GM12874 (cell line): ENCODE results near the gene MATN1.

Experiments
- TF ChIP-seq, protein P1 (sequence below): IDR thresholded peaks from 2 replicates; pipeline ENCODE4 v1.5.1; 2011; ENCODE audit warnings: low read depth, mild to moderate bottlenecking, control low read depth, low read length, moderate library complexity; ENCODE audit not compliant: insufficient read depth

The MATN1 gene

DNA sequence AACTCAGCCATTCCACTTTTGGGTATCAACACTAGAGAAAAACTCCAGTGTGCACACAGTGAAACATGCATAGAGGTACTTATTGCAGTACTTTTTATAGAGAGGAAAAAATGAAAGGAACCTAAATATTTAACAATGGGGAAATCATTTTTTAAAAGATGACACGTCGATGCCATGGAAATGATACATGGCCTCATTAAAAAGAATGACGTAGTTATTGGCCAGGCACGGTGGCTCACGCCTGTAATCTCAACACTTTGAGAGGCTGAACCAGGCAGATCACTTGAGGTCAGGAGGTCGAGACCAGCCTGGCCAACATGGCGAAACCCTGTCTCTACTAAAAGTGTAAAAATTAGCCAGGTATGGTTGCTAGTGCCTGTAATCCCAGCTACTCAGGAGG is 42.5 kb downstream of the MATN1 start:
- TF ChIP-seq, protein P1, sequence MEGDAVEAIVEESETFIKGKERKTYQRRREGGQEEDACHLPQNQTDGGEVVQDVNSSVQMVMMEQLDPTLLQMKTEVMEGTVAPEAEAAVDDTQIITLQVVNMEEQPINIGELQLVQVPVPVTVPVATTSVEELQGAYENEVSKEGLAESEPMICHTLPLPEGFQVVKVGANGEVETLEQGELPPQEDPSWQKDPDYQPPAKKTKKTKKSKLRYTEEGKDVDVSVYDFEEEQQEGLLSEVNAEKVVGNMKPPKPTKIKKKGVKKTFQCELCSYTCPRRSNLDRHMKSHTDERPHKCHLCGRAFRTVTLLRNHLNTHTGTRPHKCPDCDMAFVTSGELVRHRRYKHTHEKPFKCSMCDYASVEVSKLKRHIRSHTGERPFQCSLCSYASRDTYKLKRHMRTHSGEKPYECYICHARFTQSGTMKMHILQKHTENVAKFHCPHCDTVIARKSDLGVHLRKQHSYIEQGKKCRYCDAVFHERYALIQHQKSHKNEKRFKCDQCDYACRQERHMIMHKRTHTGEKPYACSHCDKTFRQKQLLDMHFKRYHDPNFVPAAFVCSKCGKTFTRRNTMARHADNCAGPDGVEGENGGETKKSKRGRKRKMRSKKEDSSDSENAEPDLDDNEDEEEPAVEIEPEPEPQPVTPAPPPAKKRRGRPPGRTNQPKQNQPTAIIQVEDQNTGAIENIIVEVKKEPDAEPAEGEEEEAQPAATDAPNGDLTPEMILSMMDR, result no peak

DNA sequence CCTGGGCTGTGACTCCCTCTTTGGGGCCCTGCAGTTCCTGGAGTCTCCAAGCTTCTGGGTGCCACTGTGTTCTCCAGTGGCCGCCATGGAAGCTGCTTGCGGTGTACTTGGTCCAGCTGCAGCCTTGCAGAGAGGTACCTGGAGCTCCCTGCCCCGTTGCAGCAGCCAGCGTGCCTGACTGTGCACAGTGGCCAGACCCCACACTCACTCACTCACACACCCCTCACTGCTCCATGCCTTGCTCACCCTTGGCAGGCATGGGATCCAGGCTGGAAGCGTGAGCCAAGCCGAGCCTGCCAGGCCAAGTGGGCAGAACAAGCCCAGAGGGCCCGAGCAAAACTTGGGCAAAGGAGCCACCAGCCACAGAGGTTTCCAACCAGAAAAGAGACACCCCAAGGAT is 43.0 kb downstream of the MATN1 start:
- TF ChIP-seq, protein P1, result no peak

DNA sequence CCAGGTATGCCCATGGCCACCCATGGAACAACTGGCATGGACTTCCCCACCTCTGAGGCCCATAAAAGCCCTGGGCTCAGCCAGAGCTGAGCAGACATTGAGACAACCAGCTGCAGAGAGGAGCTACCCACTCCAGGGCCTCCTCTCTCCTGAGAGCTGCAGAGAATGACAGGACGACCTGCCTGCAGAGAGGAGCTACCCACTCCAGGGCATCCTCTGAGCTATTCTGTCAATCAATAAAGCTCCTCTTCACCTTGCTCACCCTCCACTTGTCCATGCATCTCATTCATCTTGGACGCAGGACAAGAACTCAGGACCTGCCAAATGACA is 43.4 kb downstream of the MATN1 start:
- TF ChIP-seq, protein P1, result no peak

DNA sequence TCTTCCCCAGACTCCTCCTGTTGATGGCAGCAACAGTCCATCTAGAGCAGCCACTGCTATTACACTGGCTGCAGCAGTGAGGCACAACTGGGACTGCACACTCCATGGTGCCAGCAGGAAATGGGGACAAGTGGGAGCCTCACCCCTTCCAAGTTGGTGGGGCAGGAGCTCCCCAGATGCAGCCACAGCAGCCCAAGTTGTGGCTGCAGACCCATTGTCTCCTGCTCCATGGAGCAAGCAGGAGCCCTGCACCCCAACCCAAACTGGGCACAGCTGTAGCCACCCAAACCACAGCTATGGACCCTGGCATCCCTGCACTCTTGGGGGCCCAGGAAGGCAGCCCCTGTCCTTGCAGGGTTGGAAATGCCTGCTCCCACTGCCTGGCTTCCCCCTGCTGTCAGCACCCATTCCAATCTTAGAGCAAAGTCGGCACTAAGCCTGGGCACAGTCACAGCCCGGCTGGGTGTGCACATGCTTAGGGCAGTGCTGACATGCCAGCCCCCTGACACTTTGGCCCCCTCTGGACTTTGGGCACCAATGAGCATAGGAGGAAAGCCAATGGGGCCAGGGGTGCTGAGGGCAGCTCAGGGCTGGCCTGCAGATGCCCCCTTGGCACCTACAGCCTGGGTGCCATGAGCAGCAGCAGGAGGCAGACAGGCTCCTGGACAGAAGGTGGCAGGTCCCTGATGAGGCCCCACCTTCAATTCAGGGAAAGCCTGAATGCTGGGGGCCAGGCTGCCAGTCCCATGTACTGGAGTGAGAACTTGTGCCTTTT is 44.0 kb downstream of the MATN1 start:
- TF ChIP-seq, protein P1, result no peak

DNA sequence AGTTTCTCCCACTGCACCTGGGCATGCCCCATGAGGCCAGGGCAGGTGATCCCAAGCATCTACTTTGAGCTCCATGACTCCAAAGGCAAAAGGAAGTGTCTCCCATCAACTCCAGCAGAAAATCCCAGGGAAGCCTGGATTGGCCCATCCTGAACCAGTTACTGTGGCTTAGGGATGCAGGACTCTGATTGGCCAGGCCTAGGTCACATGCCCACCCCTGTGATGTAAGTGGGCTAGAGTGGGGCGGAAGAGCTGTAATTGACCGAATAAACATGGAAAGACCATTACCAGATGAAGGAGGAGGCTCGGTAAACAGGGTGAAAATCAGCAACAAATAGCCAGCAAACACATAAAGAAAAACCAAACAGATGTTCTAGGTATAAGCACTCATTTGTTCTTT is 45.2 kb downstream of the MATN1 start:
- TF ChIP-seq, protein P1, result no peak

DNA sequence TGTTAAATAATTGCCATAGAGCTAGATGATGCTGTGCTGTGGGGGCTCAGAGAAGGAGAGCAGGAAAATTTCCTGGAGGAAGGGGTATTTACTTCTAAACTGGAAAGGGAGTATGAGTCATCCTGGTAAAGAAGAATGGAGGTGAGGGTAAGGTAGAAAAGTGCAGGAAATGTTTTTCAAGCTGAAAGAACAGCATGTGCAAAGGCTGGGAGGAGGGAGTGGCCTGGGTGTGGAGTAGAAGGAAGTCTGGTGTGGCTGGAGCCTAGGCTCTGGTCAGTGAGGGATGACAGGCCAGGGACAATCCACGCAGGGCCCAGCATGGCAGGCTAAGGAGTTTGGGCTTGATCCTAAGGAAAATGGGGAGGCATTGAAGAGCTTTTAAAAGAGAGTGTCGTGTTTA is 45.9 kb downstream of the MATN1 start:
- TF ChIP-seq, protein P1, result no peak

DNA sequence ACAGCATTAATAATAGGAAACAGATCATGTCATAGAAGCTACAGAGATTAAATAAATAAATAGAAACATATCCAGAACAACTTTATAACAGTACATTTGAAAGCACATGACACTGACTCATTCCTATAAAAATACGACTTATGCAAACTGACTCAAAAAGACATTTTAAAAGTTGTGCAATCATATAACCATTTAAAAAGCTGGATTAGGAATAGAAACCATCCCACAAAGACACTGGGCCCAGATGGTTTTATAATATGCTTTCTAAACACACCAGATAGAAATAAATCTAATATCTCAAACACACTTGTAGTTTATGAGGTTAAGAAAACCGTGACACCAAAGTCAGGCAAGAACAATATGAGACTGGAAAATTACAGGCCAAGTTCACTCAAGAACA is 47.6 kb downstream of the MATN1 start:
- TF ChIP-seq, protein P1, result no peak
